Right lobe of liver (tissue), 6 donors: ENCODE data around the gene USP2. TPM values are rescaled to one million over a fixed set of nuclear protein-coding genes. Genes with fewer than 3 reads are reported as not detected.

Experiments
- ATAC-seq, 4 donors: fragments of 200-7000 bp; cut with Tn5 transposase; one replicate each; pipeline ENCODE4 v1.9.1; 2020; ENCODE audit warnings: mild to moderate bottlenecking in 4 of 4, moderate library complexity in 4 of 4
- DNase-seq, 3 donors: peaks; one replicate each; pipeline ENCODE4 v3.0.0-alpha.2; 2020
- H3K27ac ChIP-seq, 3 donors: fragments of 200-600 bp; one replicate each; pipeline ENCODE4 v1.8.0; 2022
- H3K27me3 ChIP-seq, 2 donors: fragments of 200-600 bp; one replicate each; pipeline ENCODE4 v1.8.0; 2022
- H3K36me3 ChIP-seq, 4 donors: fragments of 200-600 bp; sonication (generic) in 1 of 4; one replicate each; pipeline versions ENCODE4 v1.5.1 to v1.8.0; 2017 to 2022; ENCODE audit warnings: control low read depth in 1 of 4
- H3K4me1 ChIP-seq, 4 donors: fragments of 200-600 bp; sonication (generic) in 1 of 4; one replicate each; pipeline versions ENCODE4 v1.5.1 to v1.8.0; 2017 to 2022; ENCODE audit warnings: control low read depth in 1 of 4
- H3K4me3 ChIP-seq, 3 donors: fragments of 200-600 bp; one replicate each; pipeline ENCODE4 v1.8.0; 2022
- H3K9me3 ChIP-seq, 4 donors: fragments of 200-600 bp; sonication (generic) in 1 of 4; one replicate each; pipeline versions ENCODE4 v1.5.1 to v1.8.0; 2017 to 2022; ENCODE audit warnings: control low read depth in 1 of 4
- POLR2A ChIP-seq: fragments of 450-650 bp; IDR thresholded peaks from one replicate; pipeline ENCODE4 v1.6.1; 2017; ENCODE audit warnings: antibody characterized with exemption, mild to moderate bottlenecking
- WGBS: methylation state at CpG from one replicate; pipeline ENCODE4 v1.1.6; 2018; ENCODE audit warnings: low coverage, low lambda C conversion rate; ENCODE audit not compliant: insufficient coverage; ENCODE audit errors: missing lambda C conversion rate; 5-methylcytosine and 5-hydroxymethylcytosine counted together
- intact Hi-C, 2 donors: fragments of 100-400 bp; cut with DNase I; formaldehyde crosslinking; loops; one replicate each; pipeline versions ENCODE4 v1.11.2 to v1.14.1; 2022
- total RNA-seq, 6 experiments: library from RNA; depleted of rRNA in 2 of 6; stranded (reverse); fragments of >200 nt in 2 of 6; fragmentation: NEBNext Ultra II Directional in 3 of 6; extraction: Animal tissue kit (Norgen Biotek cat#: 25700) in 3 of 6; gene quantifications; one replicate each; pipeline versions ENCODE4 v1.1.0 to v1.2.4, GENCODE V29; 2016 to 2023
- TF ChIP-seq, protein P1 (sequence below), 4 donors: fragments of 200-600 bp in 3 of 4; fragments of 450-650 bp in 1 of 4; IDR thresholded peaks; one replicate each; pipeline versions ENCODE4 v1.5.1 to v1.8.0; 2016 to 2022; ENCODE audit warnings: antibody characterized with exemption in 4 of 4, mild to moderate bottlenecking in 2 of 4
- donor health status: DM: no; HTN: yes; CAD: no.
- donor health status: DM: no; HTN: no; CAD: no.
- donor health status: DM: no; HTN: no; CAD: no.
- donor health status: DM: no; HTN: yes; CAD: no.
- donor health status: DM: no; HTN: yes; CAD: no.

The USP2 gene
- total RNA-seq, 6 experiments from 2014 or later = 1.3 to 25.9 (median 4.6) TPM

- no peaks in the 10 kb centered on the region for H3K36me3 ChIP-seq
- peaks cover 0 to 22% (median 9%) of the 10 kb centered on the region in 4 donors for H3K4me1 ChIP-seq
Measured at GRCh38 chr11:119340335-119341221, 40.9 kb downstream of the USP2 start, which contains the start of gene C1QTNF5. TSS of gene C1QTNF5 (minus strand) at chr11:119340883. CDS start at chr11:119340397, 486 bp downstream.

GRCh38 chr11:119339589-119340334, 41.7 kb downstream of the USP2 start:
- Histone ChIP-seq H3K27me3 (no peaks in the 10 kb centered on the region), H3K27ac (peak overlapping the region; percentile 70 to 89 (median 76)), H3K9me3 (no peaks in the 10 kb centered on the region), H3K4me3 (peak overlapping the region; percentile 45 to 51 (median 49)), H3K4me1 (peaks cover 0 to 28% (median 12%) of the 10 kb centered on the region in 4 donors), H3K36me3 (no peaks in the 10 kb centered on the region)
- peak; percentile 74 to 82 (median 81) for DNase-seq
- 5% methylated on average over 16 of the region's 86 CpGs for WGBS
- intact Hi-C loops = no loop called here
- TF ChIP-seq, protein P1, sequence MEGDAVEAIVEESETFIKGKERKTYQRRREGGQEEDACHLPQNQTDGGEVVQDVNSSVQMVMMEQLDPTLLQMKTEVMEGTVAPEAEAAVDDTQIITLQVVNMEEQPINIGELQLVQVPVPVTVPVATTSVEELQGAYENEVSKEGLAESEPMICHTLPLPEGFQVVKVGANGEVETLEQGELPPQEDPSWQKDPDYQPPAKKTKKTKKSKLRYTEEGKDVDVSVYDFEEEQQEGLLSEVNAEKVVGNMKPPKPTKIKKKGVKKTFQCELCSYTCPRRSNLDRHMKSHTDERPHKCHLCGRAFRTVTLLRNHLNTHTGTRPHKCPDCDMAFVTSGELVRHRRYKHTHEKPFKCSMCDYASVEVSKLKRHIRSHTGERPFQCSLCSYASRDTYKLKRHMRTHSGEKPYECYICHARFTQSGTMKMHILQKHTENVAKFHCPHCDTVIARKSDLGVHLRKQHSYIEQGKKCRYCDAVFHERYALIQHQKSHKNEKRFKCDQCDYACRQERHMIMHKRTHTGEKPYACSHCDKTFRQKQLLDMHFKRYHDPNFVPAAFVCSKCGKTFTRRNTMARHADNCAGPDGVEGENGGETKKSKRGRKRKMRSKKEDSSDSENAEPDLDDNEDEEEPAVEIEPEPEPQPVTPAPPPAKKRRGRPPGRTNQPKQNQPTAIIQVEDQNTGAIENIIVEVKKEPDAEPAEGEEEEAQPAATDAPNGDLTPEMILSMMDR (IDR thresholded peaks at IDR 0.05) = peak; percentile 75 to 91 (median 84)
- no peak for TF ChIP-seq POLR2A
- ATAC-seq = peak; percentile 51 to 59 (median 56)

More at GRCh38 chr11:119340335-119341221, 40.9 kb downstream of the USP2 start, which contains the start of gene C1QTNF5:
- H3K9me3 ChIP-seq = no peaks in the 10 kb centered on the region
- DNase-seq (peak in 2 of 3 donors; percentile 75 to 77), ATAC-seq (peak; percentile 19 to 44 (median 29))
- peak within 1 kb of the TSS; percentile 45 to 51 (median 49) for H3K4me3 ChIP-seq
- H3K27me3 ChIP-seq = no peaks in the 10 kb centered on the region
- TF ChIP-seq POLR2A = no peak
- TF ChIP-seq, protein P1 (IDR thresholded peaks at IDR 0.05) = no peak
- H3K27ac ChIP-seq = peak within 1 kb of the TSS; percentile 70 to 89 (median 76)
- intact Hi-C loops = no loop called here
- WGBS = 19% methylated on average over 17 of the region's 53 CpGs

DNA sequence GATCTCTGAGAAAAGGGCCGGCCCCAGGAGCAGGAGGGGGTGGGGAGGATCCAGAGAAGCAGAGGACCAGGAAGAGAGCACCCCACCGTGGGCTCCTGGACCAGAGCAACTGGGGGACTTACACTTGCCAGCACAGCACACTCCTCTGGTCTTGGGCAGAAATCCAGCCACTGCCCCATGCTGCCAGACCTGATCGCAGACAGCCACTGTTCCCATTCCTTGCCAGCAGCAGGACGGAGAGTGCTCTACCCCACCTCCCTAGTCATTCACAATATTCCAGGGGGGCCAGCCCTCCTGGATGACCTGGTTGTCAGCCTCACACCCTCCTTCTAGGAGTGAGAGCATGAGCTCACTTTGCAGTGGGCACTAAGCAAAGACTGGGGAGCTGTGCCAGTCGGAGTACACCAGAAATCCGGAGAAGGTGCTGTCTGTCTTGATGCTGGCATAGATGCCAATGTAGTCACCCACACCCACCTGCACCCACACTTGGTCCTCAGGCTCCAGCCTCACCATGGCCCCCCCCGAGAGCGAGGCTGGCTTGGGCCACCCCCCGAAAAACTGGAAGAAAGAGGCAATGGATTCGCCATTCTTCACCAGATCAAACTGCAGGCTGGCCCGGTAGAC, 42.4 kb downstream of the USP2 start:
- DNase-seq (peak in 1 of 3 donors; percentile 46), ATAC-seq (no peak)
- Histone ChIP-seq H3K36me3 (no peaks in the 10 kb centered on the region), H3K9me3 (no peaks in the 10 kb centered on the region), H3K27ac (peak overlapping the region in 1 of 3 donors; percentile 76), H3K27me3 (no peaks in the 10 kb centered on the region), H3K4me3 (peak overlapping the region; percentile 45 to 51 (median 49)), H3K4me1 (peaks cover 0 to 28% (median 12%) of the 10 kb centered on the region in 4 donors)
- intact Hi-C loops = no loop called here
- WGBS = 43% methylated on average over 4 of the region's 11 CpGs
- TF ChIP-seq, protein P1 (IDR thresholded peaks at IDR 0.05) = no peak
- TF ChIP-seq POLR2A = no peak

GRCh38 chr11:119338318-119338890, 43.1 kb downstream of the USP2 start:
- peak; percentile 61 to 68 (median 68) for DNase-seq
- H3K4me1 ChIP-seq = peaks cover 0 to 28% (median 12%) of the 10 kb centered on the region in 4 donors
- TF ChIP-seq, protein P1 (IDR thresholded peaks at IDR 0.05) = peak; percentile 54 to 69 (median 66)
- TF ChIP-seq POLR2A = no peak
- H3K27ac ChIP-seq = no peak overlapping the region
- no peaks in the 10 kb centered on the region for H3K36me3 ChIP-seq
- no peaks in the 10 kb centered on the region for H3K27me3 ChIP-seq
- intact Hi-C loops = no loop called here
- H3K4me3 ChIP-seq = no peak overlapping the region
- peak; percentile 21 to 34 (median 24) for ATAC-seq
- no peaks in the 10 kb centered on the region for H3K9me3 ChIP-seq
- WGBS = 6% methylated on average over 12 of the region's 17 CpGs
